Measurements from ENCODE around the gene SMCP. TPM values are rescaled to one million over a fixed set of nuclear protein-coding genes. Genes with fewer than 3 reads are reported as not detected.
A peak's percentile ranks its signal among the peaks of the same experiment; 100 is the strongest.

SMCP gene
- total RNA-seq, 4 donors from 2014 or later = not detected

DNA sequence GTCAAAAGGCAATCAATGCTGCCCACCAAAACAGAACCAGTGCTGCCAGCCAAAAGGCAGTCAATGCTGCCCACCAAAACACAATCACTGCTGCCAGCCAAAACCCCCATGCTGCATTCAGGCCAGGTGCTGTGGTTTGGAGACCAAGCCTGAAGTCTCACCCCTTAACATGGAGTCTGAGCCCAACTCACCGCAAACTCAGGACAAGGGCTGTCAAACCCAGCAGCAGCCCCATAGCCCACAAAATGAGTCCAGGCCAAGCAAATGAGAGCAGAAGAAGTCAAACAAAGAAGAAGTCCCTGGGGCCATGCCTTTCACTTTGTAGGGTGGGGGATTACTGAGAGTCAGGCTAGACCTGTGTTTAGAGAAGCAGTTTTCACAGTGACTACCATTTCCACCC lies 6.4 kb downstream of the SMCP start:
- Histone ChIP-seq H3K27me3 (no peaks in the 10 kb centered on the region), H3K4me1 (peaks cover 2 to 41% (median 11%) of the 10 kb centered on the region in 3 donors), H3K36me3 (no peaks in the 10 kb centered on the region), H3K27ac (peak overlapping the region; percentile 2 to 67 (median 32)), H3K9me3 (no peaks in the 10 kb centered on the region), H3K4me3 (no peak overlapping the region)
- no CpG with 5 or more reads among the region's 1 CpG for WGBS, 2 donors (ENCODE audit: low coverage in 1 of 2)
- no peak for ATAC-seq
- TF ChIP-seq POLR2AphosphoS5 (IDR thresholded peaks at IDR 0.05) (no peak), POLR2A (IDR thresholded peaks at IDR 0.05) (no peak), EP300 (IDR thresholded peaks at IDR 0.05) (no peak), CTCF (IDR thresholded peaks at IDR 0.05) (no peak)

GRCh38 chr1:152884966-152885624 lies 7.0 kb downstream of the SMCP start:
- Histone ChIP-seq H3K27ac (peak overlapping the region; percentile 24 to 67 (median 40)), H3K36me3 (no peaks in the 10 kb centered on the region), H3K9me3 (no peaks in the 10 kb centered on the region), H3K4me3 (no peak overlapping the region), H3K4me1 (peaks cover 2 to 41% (median 11%) of the 10 kb centered on the region in 3 donors), H3K27me3 (no peaks in the 10 kb centered on the region)
- TF ChIP-seq POLR2A (IDR thresholded peaks at IDR 0.05) = no peak
- no peak for TF ChIP-seq POLR2AphosphoS5 (IDR thresholded peaks at IDR 0.05)
- TF ChIP-seq CTCF (IDR thresholded peaks at IDR 0.05) = no peak
- TF ChIP-seq EP300 (IDR thresholded peaks at IDR 0.05) = no peak
- ATAC-seq = no peak
- WGBS, 2 donors (ENCODE audit: low coverage in 1 of 2) = 23 to 38% methylated on average over 2 to 3 of the region's 4 CpGs

GRCh38 chr1:152886085-152886484 lies 8.0 kb downstream of the SMCP start:
- 0 to 14% methylated on average over 1 to 2 of the region's 3 CpGs for WGBS, 2 donors (ENCODE audit: low coverage in 1 of 2)
- H3K36me3 ChIP-seq = no peaks in the 10 kb centered on the region

DNA sequence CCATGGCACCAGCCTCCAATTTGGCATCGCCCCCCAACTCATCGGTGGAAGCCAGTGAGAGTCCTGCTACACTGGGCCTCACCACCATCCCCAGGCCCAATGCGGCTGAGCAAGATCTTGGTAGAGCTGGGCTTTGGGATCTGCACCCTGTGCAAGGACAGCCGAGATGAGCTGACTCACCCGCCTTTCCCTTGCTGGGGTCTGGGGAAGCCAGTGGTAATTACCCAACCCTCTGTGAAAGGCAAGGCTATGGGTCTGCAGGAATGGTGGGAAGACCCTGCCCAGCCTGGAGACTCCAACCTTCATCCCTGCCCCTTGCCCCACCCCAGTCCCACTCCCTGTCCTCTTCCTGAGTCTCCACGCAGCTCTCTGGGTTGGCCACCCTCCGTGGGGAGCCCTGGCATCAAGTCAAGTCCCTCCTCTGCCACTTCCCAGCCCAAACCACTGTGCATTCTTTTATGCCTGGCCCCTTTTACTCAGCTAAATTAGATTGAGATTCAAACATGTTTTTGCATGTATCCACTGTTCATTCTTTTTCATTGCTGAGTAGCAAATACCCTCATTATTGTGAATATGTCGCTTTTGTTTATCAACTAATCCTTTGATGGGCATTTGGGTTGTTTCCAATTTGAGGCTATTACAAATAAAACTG lies 8.8 kb downstream of the SMCP start:
- Histone ChIP-seq H3K27ac (peak overlapping the region in 3 of 4 donors; percentile 31 to 69 (median 44)), H3K36me3 (no peaks in the 10 kb centered on the region), H3K9me3 (no peaks in the 10 kb centered on the region), H3K4me1 (peaks cover 2 to 41% (median 11%) of the 10 kb centered on the region in 3 donors), H3K4me3 (no peak overlapping the region), H3K27me3 (no peaks in the 10 kb centered on the region)
- 29 to 40% methylated on average over 3 to 5 of the region's 8 CpGs for WGBS, 2 donors (ENCODE audit: low coverage in 1 of 2)
- TF ChIP-seq POLR2A (IDR thresholded peaks at IDR 0.05) = no peak
- TF ChIP-seq EP300 (IDR thresholded peaks at IDR 0.05) = no peak
- TF ChIP-seq POLR2AphosphoS5 (IDR thresholded peaks at IDR 0.05) = no peak
- TF ChIP-seq CTCF (IDR thresholded peaks at IDR 0.05) = no peak
- ATAC-seq = no peak

More at GRCh38 chr1:152886085-152886484, 8.0 kb downstream of the SMCP start:
- Histone ChIP-seq H3K27me3 (no peaks in the 10 kb centered on the region), H3K4me3 (no peak overlapping the region), H3K4me1 (peaks cover 2 to 41% (median 11%) of the 10 kb centered on the region in 3 donors), H3K9me3 (no peaks in the 10 kb centered on the region), H3K27ac (peak overlapping the region; percentile 24 to 69 (median 38))
- TF ChIP-seq EP300 (IDR thresholded peaks at IDR 0.05) (no peak), POLR2AphosphoS5 (IDR thresholded peaks at IDR 0.05) (peak; percentile 55)
- peak; percentile 13 for ATAC-seq

GRCh38 chr1:152888126-152888525 lies 10.0 kb downstream of the SMCP start:
- H3K9me3 ChIP-seq = no peaks in the 10 kb centered on the region
- ATAC-seq = no peak
- no peaks in the 10 kb centered on the region for H3K36me3 ChIP-seq
- no peaks in the 10 kb centered on the region for H3K27me3 ChIP-seq
- no peak for TF ChIP-seq POLR2AphosphoS5 (IDR thresholded peaks at IDR 0.05)
- TF ChIP-seq EP300 (IDR thresholded peaks at IDR 0.05) = no peak
- no peak for TF ChIP-seq POLR2A (IDR thresholded peaks at IDR 0.05)
- no peak overlapping the region for H3K27ac ChIP-seq
- 86 to 88% methylated on average over 1 of the region's 1 CpG for WGBS, 2 donors (ENCODE audit: low coverage in 1 of 2)
- H3K4me3 ChIP-seq = no peak overlapping the region
- H3K4me1 ChIP-seq = peaks cover 2 to 41% (median 11%) of the 10 kb centered on the region in 3 donors
